Central memory CD4-positive, alpha-beta T cell (primary cell): Measurements from ENCODE around the gene CLEC2B.
A peak's percentile ranks its signal among the peaks of the same experiment; 100 is the strongest.
"Not testable (repeated sequence)": the region's sequence is repeated elsewhere in the genome, so short reads cannot be mapped to it uniquely, and the experiment has no call there.

Experiments used
- DNase-seq: peaks from one replicate; pipeline ENCODE4 v3.0.0; 2022
- total RNA-seq, 3 experiments: gene quantifications; one replicate each; lab custom pipeline; 2026; lab: John Stamatoyannopoulos, UW

The CLEC2B gene
- 6.1 to 176 (median 66.1) reads per million in 3 experiments for total RNA-seq

DNA sequence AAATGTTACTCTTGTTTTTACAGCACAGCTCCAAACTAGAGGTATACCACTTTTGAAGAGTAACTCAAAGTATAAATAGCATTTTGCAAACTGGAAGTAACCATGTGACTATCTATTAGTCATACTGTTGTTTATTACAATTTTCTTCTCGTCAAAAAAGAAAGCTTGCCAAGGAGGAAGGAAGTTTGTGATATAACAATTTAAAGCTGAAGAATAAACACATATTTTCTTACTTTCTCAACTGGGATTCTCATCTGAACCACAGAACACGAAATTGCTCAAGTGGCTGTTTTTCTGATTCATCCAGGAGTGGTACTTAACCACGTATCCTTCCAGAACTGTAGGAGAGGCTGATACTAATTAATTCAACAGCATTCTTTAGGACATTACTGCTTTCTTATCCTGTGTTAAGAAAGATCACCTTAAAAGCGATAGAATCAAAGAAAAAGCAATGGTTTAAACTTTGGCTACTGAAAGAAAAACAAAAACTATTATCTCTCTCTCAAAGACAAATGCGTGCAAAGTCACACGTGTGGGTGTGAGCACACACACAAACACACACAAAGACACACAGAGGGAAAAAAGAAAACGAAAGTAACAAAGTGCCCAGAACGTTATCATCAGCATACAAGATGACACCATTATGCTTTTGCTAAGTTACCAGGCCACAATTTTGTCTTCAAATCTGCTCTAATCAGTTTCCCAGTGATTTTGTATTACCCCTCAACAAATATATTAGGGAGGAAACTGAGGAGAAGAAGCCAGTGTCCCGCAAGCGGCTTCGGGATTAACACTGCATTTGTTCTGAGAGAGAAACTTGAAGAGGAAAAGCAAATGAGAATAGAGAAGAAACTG, at the start of gene CLEC2B:
CLEC2B (minus strand) TSS at position 48 of the 855 bp plus-strand sequence.
- DNase-seq, result peak; percentile 57

- DNase-seq, result no peak
Measured at GRCh38 chr12:9911708-9912107, 42.6 kb upstream of the CLEC2B start.

DNA sequence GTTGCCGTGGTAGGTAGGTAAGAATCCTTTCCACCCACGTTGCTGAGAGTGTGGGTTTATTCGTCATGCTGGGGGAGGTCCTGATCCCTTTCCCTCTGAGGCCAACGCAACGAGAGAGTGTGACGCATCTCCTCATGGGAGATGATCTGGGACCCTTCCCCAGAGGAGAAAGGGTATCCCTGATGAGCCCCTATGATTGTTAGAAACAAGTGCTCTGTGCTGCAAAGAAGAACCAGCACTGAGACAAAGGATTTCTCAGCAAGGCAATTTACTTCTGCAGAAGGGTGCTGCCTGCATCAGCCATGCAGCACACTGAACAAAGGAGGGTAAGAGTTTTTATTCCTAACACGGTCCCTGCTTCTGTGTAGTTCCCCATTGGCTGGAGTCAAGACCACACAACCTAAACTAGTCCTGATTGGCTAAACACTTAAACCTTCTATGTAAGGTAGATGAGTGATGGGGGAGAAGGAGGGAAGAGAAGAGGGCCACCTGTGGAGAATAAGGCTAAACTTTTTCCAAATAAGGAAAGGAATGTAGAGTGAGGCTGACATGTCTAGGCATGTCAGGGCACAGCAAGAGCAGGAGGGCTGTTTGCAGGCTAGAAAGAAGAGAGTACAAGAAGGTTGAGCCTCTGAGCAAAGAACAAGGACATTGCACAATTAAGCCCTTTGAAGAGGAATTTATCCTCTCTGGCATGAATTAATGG, 41.7 kb upstream of the CLEC2B start:
- DNase-seq, result no peak

- DNase-seq, result no peak
Measured at GRCh38 chr12:9909724-9910123, 40.6 kb upstream of the CLEC2B start.

DNA sequence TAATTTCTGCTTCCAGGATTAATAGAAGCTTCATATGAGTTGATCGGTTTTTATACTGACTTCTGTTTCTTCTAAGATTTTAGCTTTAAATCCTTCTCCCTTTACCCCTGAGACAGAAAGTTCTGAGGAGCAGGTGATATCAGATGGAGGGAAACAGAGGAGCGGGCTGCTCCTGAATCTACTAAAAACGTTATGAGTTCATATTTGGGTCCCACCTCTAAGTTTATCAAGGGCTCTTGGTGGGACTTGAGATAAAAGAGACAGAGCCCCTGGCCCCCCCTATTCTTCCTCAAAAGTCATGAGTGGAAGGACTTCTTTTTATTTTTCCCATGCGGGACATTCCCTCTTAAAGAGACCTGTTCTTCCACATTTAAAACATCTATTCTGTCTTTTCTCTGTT, 39.2 kb upstream of the CLEC2B start:
- DNase-seq, result no peak

- DNase-seq, result no peak
Measured at GRCh38 chr12:9907769-9908168, 38.6 kb upstream of the CLEC2B start.

DNA sequence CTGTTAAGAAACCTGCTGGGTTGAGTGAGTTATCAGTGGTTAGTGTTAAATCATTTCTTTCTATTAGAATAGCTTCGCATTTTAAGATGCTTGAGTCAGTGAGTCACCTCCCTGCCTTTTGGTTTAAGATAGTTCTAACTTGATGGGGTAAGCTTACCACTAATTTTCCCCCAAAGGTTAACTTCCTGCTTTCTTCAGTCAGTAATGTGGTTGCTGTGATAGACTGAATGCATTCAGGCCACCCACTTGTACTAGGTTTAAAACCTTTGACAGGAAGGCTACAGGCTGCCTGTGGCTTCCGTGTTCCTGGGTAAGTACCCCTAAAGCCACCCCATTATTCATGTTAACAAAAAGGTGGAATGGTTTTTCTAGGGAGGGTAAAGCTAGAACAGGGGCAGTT, 37.7 kb upstream of the CLEC2B start:
- DNase-seq, result peak; percentile 53

DNA sequence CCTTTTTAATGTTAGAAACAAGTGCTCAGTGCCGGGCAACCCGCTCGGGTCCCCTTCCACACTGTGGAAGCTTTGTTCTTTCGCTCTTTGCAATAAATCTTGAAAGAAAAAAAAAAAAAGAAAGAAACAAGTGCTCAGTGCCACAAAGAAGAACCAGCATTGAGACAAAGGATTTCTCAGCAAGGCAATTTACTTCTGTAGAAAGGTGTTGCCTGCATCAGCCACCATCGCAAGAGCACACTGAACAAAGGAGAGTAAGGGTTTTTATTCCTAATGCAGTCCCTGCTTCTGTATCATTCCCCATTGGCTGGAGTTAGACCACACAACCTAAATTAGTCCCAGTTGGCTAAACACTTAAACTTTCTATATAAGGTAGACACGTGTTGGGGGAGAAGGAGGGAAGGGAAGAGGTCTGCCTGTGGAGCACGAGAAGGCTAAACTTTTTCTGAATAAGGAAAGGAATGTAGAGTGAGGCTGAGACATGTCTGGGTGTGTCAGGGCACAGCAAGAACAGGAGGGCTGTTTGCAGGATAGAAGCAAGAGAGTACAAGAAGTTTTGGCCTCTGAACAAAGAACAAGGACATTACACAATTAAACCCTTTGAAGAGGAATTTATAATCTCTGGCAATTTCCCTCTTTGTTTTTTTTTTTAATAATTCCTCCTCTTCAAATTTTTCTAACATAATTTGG, 33.5 kb upstream of the CLEC2B start:
- no peak for DNase-seq

GRCh38 chr12:9900930-9901329, 31.8 kb upstream of the CLEC2B start:
- DNase-seq, result no peak

- no peak for DNase-seq
Measured at GRCh38 chr12:9899209-9899608, 30.1 kb upstream of the CLEC2B start.

- DNase-seq, result no peak
Measured at GRCh38 chr12:9897535-9897934, 28.4 kb upstream of the CLEC2B start.

GRCh38 chr12:9895215-9895971, 26.2 kb upstream of the CLEC2B start:
- DNase-seq, result no peak

DNA sequence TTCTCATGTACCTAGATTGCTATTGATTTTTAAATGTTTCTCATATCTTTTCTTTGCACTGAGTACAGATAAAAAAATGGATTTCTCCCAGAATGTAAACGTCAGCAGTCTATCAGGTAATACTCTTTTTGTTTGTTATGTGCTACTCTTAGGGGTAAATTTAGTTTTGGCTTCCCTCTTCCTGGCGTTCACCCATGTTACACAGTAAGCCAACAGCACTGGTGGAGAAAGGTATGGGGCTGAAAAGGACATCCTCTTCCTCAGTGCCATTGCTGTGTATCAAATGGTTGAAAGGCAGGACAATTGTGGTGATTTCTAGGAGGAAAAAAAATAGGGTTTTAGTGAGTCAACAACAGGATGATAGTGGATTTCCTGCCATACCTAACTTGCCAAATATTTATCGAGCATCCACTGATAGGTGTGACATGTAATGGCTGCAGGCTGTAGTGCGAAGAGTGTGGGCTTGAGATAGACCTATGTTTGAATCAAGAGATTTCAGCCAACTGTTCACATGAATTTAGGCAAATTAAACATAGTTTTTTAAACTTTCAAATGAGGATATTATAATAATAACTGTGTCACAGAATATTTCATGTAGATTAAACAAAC, 19.6 kb upstream of the CLEC2B start:
- no peak for DNase-seq

- DNase-seq, result no peak
Measured at GRCh38 chr12:9883175-9883574, 14.0 kb upstream of the CLEC2B start.

DNA sequence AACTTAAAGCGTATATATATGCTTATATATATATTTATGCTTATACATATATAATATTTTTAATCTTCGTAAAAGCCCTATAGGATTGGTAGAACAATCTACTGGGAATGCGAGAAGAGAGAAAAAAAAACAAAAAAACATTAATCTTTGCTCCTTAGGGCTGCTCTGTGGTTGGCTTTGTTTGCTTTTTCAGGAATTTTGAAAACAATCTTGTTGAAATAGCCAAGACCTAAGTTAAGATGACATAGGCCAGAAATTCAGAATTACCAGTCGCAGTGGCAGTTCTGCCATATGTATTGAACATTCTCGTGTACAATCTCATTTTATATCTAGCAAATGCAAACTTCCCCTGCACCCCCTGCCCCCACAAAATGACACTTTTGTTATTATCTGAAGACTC, 12.8 kb upstream of the CLEC2B start:
- no peak for DNase-seq

- DNase-seq, result no peak
Measured at GRCh38 chr12:9881246-9881645, 12.1 kb upstream of the CLEC2B start, which contains the start of gene KLRF2. TSS of gene KLRF2 (plus strand) at chr12:9881489. CDS start at chr12:9881596, 107 bp downstream.

GRCh38 chr12:9880532-9881078, 11.5 kb upstream of the CLEC2B start:
- DNase-seq, result no peak

DNA sequence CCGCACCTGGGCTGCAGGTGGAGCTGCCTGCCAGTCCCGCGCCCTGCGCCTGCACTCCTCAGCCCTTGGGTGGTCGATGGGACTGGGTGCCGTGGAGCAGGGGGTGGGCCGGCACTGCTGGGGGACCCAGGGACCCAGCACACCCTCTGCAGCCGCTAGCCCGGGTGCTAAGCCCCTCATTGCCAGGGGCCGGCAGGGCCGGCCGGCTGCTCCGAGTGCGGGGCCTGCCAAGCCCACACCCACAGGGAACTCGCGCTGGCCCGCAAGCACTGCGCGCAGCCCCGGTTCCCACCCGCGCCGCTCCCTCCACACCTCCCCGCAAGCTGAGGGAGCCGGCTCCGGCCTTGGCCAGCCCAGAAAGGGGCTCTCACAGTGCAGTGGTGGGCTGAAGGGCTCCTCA, 7.0 kb upstream of the CLEC2B start:
- not testable (repeated sequence) for DNase-seq

GRCh38 chr12:9872742-9873141, 3.6 kb upstream of the CLEC2B start:
- DNase-seq, result no peak

- DNase-seq, result no peak
Measured at GRCh38 chr12:9872162-9872561, 3.0 kb upstream of the CLEC2B start.

DNA sequence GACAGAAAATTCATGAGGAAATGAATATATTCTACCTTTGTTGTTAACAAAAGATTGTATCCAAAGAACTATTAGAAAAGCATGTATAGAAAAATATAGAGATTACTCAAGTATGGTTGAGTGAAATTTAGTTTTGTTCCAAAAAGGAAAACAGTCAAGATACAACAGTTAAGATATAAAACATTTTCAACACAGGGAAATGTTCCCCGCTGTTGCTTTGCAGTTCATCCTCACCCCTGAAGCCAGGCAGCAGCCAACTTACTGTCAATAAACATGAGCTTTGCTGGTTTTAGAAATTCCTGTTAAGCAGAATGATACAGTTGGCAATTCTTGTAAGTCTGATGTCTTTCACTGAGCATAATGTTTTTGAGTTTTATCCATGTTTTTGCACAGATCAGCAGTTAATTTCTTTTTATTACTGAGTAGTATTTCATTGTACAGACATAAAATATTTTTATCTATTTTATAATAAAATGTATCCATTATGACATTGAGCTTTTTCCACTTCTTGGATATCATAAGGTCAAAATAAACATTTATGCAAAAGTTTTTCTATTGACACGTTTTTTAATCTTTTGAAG, 1.2 kb upstream of the CLEC2B start:
- DNase-seq, result no peak

DNA sequence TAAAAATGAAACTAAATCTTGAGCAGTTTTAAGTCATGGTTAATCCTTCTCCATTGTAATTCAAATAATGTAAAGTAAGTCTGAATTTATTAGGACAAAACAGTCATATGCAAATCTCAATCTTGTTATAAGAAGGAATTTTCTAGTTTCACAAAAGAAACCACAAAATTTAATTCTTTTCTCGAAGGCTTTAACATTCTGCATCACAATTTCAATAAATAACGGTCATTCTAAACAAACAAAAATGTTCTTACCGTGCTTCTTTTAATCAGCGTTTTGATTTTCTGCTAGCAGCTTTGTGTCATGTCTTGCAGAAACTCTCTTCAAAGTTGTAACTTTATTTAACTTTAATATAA, 225 bp downstream of the CLEC2B start:
- DNase-seq, result no peak
